GM19351 (cell line): ENCODE data around the gene NENF.
"Not testable (repeated sequence)": the region's sequence is repeated elsewhere in the genome, so short reads cannot be mapped to it uniquely, and the experiment has no call there.

Experiments
- ATAC-seq: cut with Tn5 transposase; IDR thresholded peaks from one replicate; pipeline ENCODE4 v1.9.1; 2021; ENCODE audit warnings: mild to moderate bottlenecking, moderate library complexity; ENCODE audit not compliant: unreplicated experiment

Gene NENF

GRCh38 chr1:212480711-212481437 is 48.2 kb downstream of the NENF start:
- ATAC-seq = not testable (repeated sequence)

- ATAC-seq = no peak
Measured at GRCh38 chr1:212481438-212481767, 48.7 kb downstream of the NENF start.

GRCh38 chr1:212482006-212482636 is 49.4 kb downstream of the NENF start:
- ATAC-seq = no peak

GRCh38 chr1:212482637-212483441 is 50.1 kb downstream of the NENF start:
- ATAC-seq = no peak

GRCh38 chr1:212484701-212485570 is 52.2 kb downstream of the NENF start:
- ATAC-seq = no peak

GRCh38 chr1:212485571-212485912 is 52.8 kb downstream of the NENF start:
- ATAC-seq = no peak

- no peak for ATAC-seq
Measured at GRCh38 chr1:212485913-212486618, 53.3 kb downstream of the NENF start.

GRCh38 chr1:212486619-212486975 is 53.9 kb downstream of the NENF start:
- ATAC-seq = no peak

GRCh38 chr1:212487286-212487685 is 54.6 kb downstream of the NENF start:
- ATAC-seq = no peak

GRCh38 chr1:212487774-212488435 is 55.2 kb downstream of the NENF start:
- no peak for ATAC-seq

GRCh38 chr1:212488436-212489283 is 55.9 kb downstream of the NENF start:
- ATAC-seq = peak; percentile 97

GRCh38 chr1:212489284-212489859 is 56.7 kb downstream of the NENF start:
- no peak for ATAC-seq

GRCh38 chr1:212490276-212490675 is 57.6 kb downstream of the NENF start:
- ATAC-seq = no peak

- ATAC-seq = no peak
Measured at GRCh38 chr1:212491454-212491853, 58.7 kb downstream of the NENF start.
